Sigmoid colon (tissue), 4 donors: ENCODE measurements around the gene USP40.

Experiments used
- POLR2A ChIP-seq, 2 donors: fragments of 450-650 bp; IDR thresholded peaks; one replicate each; pipeline ENCODE4 v1.6.1; 2016; ENCODE audit warnings: antibody characterized with exemption in 2 of 2, mild to moderate bottlenecking in 2 of 2, moderate library complexity in 2 of 2
- POLR2AphosphoS5 ChIP-seq, 4 donors: sonication (generic); formaldehyde crosslinking; IDR thresholded peaks; one replicate each; pipeline ENCODE4 v1.6.1; 2017; ENCODE audit warnings: antibody characterized with exemption in 4 of 4
- TF ChIP-seq, protein P1 (sequence below), 4 experiments: fragments of 450-650 bp in 3 of 4; fragments of 200-600 bp in 1 of 4; IDR thresholded peaks; one replicate each; pipeline ENCODE4 v1.5.1; 2016 to 2019; ENCODE audit warnings: antibody characterized with exemption in 4 of 4, mild to moderate bottlenecking in 3 of 4, moderate library complexity in 2 of 4

DNA sequence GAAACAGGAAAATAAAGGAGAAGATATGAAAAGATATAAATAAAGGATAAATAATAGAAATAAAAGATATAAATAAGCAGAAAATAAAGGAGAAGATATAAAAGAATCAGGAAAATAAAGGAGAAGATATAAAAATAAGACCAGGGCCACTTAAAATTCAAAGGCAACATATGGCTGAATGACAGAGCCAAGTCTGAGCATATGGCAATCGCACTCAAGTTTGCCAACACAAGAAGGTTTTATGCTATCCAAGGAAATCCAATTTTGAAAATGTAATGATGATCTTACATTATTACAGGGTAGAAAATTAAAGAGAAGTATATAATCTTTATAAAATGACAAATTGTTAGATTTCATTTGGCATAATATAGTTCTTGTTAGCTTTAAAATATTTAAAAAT is 33.6 kb downstream of the USP40 start:
- TF ChIP-seq, protein P1, sequence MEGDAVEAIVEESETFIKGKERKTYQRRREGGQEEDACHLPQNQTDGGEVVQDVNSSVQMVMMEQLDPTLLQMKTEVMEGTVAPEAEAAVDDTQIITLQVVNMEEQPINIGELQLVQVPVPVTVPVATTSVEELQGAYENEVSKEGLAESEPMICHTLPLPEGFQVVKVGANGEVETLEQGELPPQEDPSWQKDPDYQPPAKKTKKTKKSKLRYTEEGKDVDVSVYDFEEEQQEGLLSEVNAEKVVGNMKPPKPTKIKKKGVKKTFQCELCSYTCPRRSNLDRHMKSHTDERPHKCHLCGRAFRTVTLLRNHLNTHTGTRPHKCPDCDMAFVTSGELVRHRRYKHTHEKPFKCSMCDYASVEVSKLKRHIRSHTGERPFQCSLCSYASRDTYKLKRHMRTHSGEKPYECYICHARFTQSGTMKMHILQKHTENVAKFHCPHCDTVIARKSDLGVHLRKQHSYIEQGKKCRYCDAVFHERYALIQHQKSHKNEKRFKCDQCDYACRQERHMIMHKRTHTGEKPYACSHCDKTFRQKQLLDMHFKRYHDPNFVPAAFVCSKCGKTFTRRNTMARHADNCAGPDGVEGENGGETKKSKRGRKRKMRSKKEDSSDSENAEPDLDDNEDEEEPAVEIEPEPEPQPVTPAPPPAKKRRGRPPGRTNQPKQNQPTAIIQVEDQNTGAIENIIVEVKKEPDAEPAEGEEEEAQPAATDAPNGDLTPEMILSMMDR (IDR thresholded peaks at IDR 0.05): no peak
- TF ChIP-seq POLR2AphosphoS5 (IDR thresholded peaks at IDR 0.05) (no peak), POLR2A (IDR thresholded peaks at IDR 0.05) (no peak)
